HepG2 (cell line): Measurements from ENCODE around the gene HDDC2. TPM values are rescaled to one million over a fixed set of nuclear protein-coding genes. Genes with fewer than 3 reads are reported as not detected.

ENCODE experiments used
- SNRNP70 ChIP-seq: fragments of 200-400 bp; formaldehyde crosslinking; IDR thresholded peaks from 2 replicates; pipeline ENCODE4 v1.6.1; 2017; ENCODE audit warnings: mild to moderate bottlenecking, low read depth, low read length, moderate library complexity
- ZNF326 ChIP-seq: sonication (generic); formaldehyde crosslinking; IDR thresholded peaks from 2 replicates; pipeline ENCODE4 v1.4.0; 2020; ENCODE audit warnings: missing genetic modification reagents, borderline replicate concordance
- ZNF703 ChIP-seq: sonication (generic); formaldehyde crosslinking; IDR thresholded peaks from 2 replicates; pipeline ENCODE4 v1.5.1; 2020; ENCODE audit warnings: missing genetic modification reagents, mild to moderate bottlenecking, moderate library complexity, borderline replicate concordance
- ZNF713 ChIP-seq: sonication (generic); formaldehyde crosslinking; IDR thresholded peaks from 2 replicates; pipeline ENCODE4 v1.4.0; 2020; ENCODE audit warnings: mild to moderate bottlenecking, missing genetic modification reagents
- ZNF781 ChIP-seq: sonication (generic); formaldehyde crosslinking; IDR thresholded peaks from 2 replicates; pipeline ENCODE4 v1.5.1; 2020; ENCODE audit warnings: borderline replicate concordance, mild to moderate bottlenecking, missing genetic modification reagents; ENCODE audit errors: not compliant biosample characterization
- polyA plus RNA-seq, 8 experiments: library from polyadenylated mRNA; depleted of rRNA in 3 of 8; stranded (reverse) in 7 of 8; unstranded in 1 of 8; fragments of >200 nt; fragmentation: Illumina TruSeq in 4 of 8; extraction: Trizol in 4 of 8; gene quantifications; 2 replicates each; pipeline versions ENCODE4 v1.2.1 to v1.2.3, GENCODE V29; 2011 to 2016; ENCODE audit warnings: low read depth in 4 of 8, missing spikeins in 1 of 8, mixed read lengths in 1 of 8; ENCODE audit not compliant: insufficient read depth in 1 of 8
- total RNA-seq, 5 experiments: library from RNA; depleted of rRNA; stranded (reverse); fragments of >200 nt; fragmentation: Illumina TruSeq; extraction: Trizol; gene quantifications; 2 replicates each; pipeline ENCODE4 v1.2.3, GENCODE V29; 2016; ENCODE audit warnings: low read depth in 1 of 5
- TF ChIP-seq, protein P1 (sequence below): IDR thresholded peaks from 2 replicates; pipeline ENCODE4 v1.6.1; 2016; ENCODE audit warnings: missing compliant biosample characterization, missing genetic modification reagents, borderline replicate concordance
- TF ChIP-seq, protein P2 (sequence below), 2 experiments: sonication (generic) in 1 of 2; formaldehyde crosslinking in 1 of 2; IDR thresholded peaks; 2 replicates each; pipeline versions ENCODE4 v1.4.0 to v1.6.1; 2016 to 2020; ENCODE audit warnings: borderline replicate concordance in 1 of 2, low read depth in 1 of 2, mild to moderate bottlenecking in 1 of 2, missing genetic modification reagents in 1 of 2
- TF ChIP-seq, protein P3 (sequence below): sonication (generic); formaldehyde crosslinking; IDR thresholded peaks from 2 replicates; pipeline ENCODE4 v1.8.1; 2023; ENCODE audit warnings: mild to moderate bottlenecking, moderate library complexity, missing genetic modification reagents
- TF ChIP-seq, protein P4 (sequence below): sonication (generic); formaldehyde crosslinking; IDR thresholded peaks from 2 replicates; pipeline ENCODE4 v1.5.1; 2020; ENCODE audit warnings: mild to moderate bottlenecking, missing genetic modification reagents, borderline replicate concordance

HDDC2 gene
- total and polyA plus RNA-seq, 2 of the 13 experiments (the other 11 are each of a cell fraction or from before 2014, with no cell fraction given): 76.7 to 78.7 TPM

DNA sequence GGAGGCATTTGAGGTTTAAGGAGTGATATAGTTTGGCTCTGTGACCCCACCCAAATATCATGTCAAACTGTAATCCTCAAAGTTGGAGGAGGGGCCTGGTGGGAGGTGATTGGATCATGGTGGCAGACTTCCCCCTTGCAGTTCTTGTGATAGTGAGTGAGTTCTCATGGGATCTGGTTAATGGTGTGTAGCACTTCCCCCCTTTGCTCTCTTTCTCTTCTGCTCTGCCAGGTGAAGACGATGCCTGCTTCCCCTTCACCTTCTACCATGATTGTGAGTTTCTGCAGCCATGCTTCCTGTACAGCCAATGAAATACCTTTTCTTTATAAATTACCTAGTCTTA lies 1.7 kb upstream of the HDDC2 start (continued):
- TF ChIP-seq ZNF703 (CRISPR knock-in tag): no peak
- TF ChIP-seq, protein P1, sequence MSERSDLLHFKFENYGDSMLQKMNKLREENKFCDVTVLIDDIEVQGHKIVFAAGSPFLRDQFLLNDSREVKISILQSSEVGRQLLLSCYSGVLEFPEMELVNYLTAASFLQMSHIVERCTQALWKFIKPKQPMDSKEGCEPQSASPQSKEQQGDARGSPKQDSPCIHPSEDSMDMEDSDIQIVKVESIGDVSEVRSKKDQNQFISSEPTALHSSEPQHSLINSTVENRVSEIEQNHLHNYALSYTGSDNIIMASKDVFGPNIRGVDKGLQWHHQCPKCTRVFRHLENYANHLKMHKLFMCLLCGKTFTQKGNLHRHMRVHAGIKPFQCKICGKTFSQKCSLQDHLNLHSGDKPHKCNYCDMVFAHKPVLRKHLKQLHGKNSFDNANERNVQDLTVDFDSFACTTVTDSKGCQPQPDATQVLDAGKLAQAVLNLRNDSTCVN (CRISPR knock-in tag): no peak
- TF ChIP-seq, protein P2, sequence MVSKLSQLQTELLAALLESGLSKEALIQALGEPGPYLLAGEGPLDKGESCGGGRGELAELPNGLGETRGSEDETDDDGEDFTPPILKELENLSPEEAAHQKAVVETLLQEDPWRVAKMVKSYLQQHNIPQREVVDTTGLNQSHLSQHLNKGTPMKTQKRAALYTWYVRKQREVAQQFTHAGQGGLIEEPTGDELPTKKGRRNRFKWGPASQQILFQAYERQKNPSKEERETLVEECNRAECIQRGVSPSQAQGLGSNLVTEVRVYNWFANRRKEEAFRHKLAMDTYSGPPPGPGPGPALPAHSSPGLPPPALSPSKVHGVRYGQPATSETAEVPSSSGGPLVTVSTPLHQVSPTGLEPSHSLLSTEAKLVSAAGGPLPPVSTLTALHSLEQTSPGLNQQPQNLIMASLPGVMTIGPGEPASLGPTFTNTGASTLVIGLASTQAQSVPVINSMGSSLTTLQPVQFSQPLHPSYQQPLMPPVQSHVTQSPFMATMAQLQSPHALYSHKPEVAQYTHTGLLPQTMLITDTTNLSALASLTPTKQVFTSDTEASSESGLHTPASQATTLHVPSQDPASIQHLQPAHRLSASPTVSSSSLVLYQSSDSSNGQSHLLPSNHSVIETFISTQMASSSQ (IDR thresholded peaks at IDR 0.05; ENCODE audit: low read depth): no peak
- TF ChIP-seq, protein P2 (CRISPR knock-in tag; IDR thresholded peaks at IDR 0.05; ENCODE audit: borderline replicate concordance): no peak
- TF ChIP-seq, protein P3, sequence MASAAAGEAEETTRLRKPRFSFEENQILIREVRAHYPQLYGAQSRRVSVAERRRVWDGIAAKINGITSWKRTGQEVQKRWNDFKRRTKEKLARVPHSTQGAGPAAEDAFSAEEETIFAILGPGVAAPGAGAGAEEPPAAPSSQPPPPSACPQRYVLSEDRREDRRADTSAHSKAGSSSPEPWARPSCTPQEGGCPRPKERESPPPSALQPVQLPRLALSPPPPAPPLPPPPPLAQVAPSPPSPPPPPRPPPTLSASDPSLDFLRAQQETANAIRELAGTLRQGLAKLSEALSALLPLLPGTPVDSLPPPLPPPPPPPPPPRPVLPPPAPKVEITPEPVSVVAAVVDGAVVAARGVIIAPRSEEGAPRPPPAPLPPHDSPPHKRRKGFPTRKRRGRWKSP (CRISPR knock-in tag): no peak
- TF ChIP-seq ZNF781 (CRISPR knock-in tag): no peak
- TF ChIP-seq ZNF713 (CRISPR knock-in tag): no peak
- TF ChIP-seq, protein P4, sequence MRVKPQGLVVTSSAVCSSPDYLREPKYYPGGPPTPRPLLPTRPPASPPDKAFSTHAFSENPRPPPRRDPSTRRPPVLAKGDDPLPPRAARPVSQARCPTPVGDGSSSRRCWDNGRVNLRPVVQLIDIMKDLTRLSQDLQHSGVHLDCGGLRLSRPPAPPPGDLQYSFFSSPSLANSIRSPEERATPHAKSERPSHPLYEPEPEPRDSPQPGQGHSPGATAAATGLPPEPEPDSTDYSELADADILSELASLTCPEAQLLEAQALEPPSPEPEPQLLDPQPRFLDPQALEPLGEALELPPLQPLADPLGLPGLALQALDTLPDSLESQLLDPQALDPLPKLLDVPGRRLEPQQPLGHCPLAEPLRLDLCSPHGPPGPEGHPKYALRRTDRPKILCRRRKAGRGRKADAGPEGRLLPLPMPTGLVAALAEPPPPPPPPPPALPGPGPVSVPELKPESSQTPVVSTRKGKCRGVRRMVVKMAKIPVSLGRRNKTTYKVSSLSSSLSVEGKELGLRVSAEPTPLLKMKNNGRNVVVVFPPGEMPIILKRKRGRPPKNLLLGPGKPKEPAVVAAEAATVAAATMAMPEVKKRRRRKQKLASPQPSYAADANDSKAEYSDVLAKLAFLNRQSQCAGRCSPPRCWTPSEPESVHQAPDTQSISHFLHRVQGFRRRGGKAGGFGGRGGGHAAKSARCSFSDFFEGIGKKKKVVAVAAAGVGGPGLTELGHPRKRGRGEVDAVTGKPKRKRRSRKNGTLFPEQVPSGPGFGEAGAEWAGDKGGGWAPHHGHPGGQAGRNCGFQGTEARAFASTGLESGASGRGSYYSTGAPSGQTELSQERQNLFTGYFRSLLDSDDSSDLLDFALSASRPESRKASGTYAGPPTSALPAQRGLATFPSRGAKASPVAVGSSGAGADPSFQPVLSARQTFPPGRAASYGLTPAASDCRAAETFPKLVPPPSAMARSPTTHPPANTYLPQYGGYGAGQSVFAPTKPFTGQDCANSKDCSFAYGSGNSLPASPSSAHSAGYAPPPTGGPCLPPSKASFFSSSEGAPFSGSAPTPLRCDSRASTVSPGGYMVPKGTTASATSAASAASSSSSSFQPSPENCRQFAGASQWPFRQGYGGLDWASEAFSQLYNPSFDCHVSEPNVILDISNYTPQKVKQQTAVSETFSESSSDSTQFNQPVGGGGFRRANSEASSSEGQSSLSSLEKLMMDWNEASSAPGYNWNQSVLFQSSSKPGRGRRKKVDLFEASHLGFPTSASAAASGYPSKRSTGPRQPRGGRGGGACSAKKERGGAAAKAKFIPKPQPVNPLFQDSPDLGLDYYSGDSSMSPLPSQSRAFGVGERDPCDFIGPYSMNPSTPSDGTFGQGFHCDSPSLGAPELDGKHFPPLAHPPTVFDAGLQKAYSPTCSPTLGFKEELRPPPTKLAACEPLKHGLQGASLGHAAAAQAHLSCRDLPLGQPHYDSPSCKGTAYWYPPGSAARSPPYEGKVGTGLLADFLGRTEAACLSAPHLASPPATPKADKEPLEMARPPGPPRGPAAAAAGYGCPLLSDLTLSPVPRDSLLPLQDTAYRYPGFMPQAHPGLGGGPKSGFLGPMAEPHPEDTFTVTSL: no peak
- TF ChIP-seq ZNF326 (CRISPR knock-in tag): no peak
- no peak for TF ChIP-seq SNRNP70
